H1 (cell line): ENCODE measurements around the gene INPP5A. TPM values are rescaled to one million over a fixed set of nuclear protein-coding genes. Genes with fewer than 3 reads are reported as not detected.

Experiments
- CTCF ChIA-PET: fragments of 300-600 bp; sonication (Branson Sonifier 250); formaldehyde crosslinking; loops from one replicate; lab custom pipeline; 2021; ENCODE audit not compliant: partially characterized antibody; lab: Charles Lee
- POLR2A ChIA-PET: fragments of 300-600 bp; sonication (Branson Sonifier 250); formaldehyde crosslinking; loops from one replicate; lab custom pipeline; 2021; ENCODE audit warnings: inconsistent platforms; ENCODE audit not compliant: partially characterized antibody; lab: Charles Lee
- DNase-seq, 2 experiments: peaks; one replicate each; pipeline versions ENCODE4 v3.0.0 to v3.0.0-alpha.2; 2010 to 2022; ENCODE audit warnings: low spot score in 2 of 2, low read depth in 1 of 2, mixed read lengths in 1 of 2
- FAIRE-seq: peaks from 2 replicates; lab custom pipeline; 2011; peaks lifted over from hg19 to GRCh38; lab: Jason Lieb, UNC
- H2AFZ ChIP-seq: 2 replicates; pipeline ENCODE4 v1.8.1; 2012; ENCODE audit warnings: low read length, inconsistent platforms
- H2AK5ac ChIP-seq: 2 replicates; pipeline ENCODE4 v1.6.1; 2013; ENCODE audit warnings: low read depth, low read length
- H2BK120ac ChIP-seq: replicated peaks from 2 replicates; pipeline ENCODE3; 2013; ENCODE audit warnings: low read depth, low read length, inconsistent platforms
- H2BK12ac ChIP-seq: 2 replicates; pipeline ENCODE4 v1.6.1; 2013; ENCODE audit warnings: low read depth, low read length
- H2BK15ac ChIP-seq: 2 replicates; pipeline ENCODE4 v1.6.1; 2013; ENCODE audit warnings: low read length
- H2BK20ac ChIP-seq: 2 replicates; pipeline ENCODE4 v1.6.1; 2013; ENCODE audit warnings: low read length
- H2BK5ac ChIP-seq: 2 replicates; pipeline ENCODE4 v1.6.1; 2013; ENCODE audit warnings: low read depth, low read length
- H3K14ac ChIP-seq: 2 replicates; pipeline ENCODE4 v1.6.1; 2013; ENCODE audit warnings: inconsistent platforms; ENCODE audit not compliant: insufficient read length
- H3K18ac ChIP-seq: 2 replicates; pipeline ENCODE4 v1.6.1; 2013; ENCODE audit warnings: low read length; ENCODE audit errors: extremely low read depth
- H3K23ac ChIP-seq: 2 replicates; pipeline ENCODE4 v1.6.1; 2013; ENCODE audit warnings: inconsistent platforms; ENCODE audit not compliant: insufficient read length
- H3K23me2 ChIP-seq: 2 replicates; pipeline ENCODE4 v1.6.1; 2013; ENCODE audit warnings: low read depth, low read length
- H3K27ac ChIP-seq: 2 replicates; pipeline ENCODE4 v1.6.1; 2011; ENCODE audit warnings: low read depth, low read length, inconsistent platforms
- H3K27me3 ChIP-seq, 4 experiments: replicated peaks in 1 of 4; 1 replicate in 1 of 4; 2 replicates in 3 of 4; pipeline versions ENCODE4 v1.6.1 to v1.8.1; 2011 to 2013; ENCODE audit warnings: low read length in 3 of 4, mild to moderate bottlenecking in 3 of 4, inconsistent platforms in 2 of 4, mixed read lengths in 2 of 4, moderate library complexity in 1 of 4; ENCODE audit not compliant: control insufficient read depth in 3 of 4, insufficient read depth in 3 of 4; ENCODE audit errors: extremely low read depth in 1 of 4
- H3K36me3 ChIP-seq, 4 experiments: 2 replicates each; pipeline versions ENCODE4 v1.6.1 to v1.8.1; 2011 to 2013; ENCODE audit warnings: mild to moderate bottlenecking in 4 of 4, low read length in 3 of 4, moderate library complexity in 2 of 4, control low read depth in 1 of 4, inconsistent platforms in 1 of 4; ENCODE audit not compliant: insufficient read depth in 4 of 4, control insufficient read depth in 2 of 4
- H3K4ac ChIP-seq: replicated peaks from 2 replicates; pipeline ENCODE3; 2013; ENCODE audit warnings: low read length, low read depth, mixed read lengths, inconsistent platforms; ENCODE audit not compliant: insufficient read length
- H3K4me1 ChIP-seq, 4 experiments: replicated peaks in 1 of 4; 1 replicate in 1 of 4; 2 replicates in 3 of 4; pipeline versions ENCODE4 v1.6.1 to v1.8.1; 2011 to 2013; ENCODE audit warnings: low read length in 3 of 4, inconsistent platforms in 2 of 4, mixed read lengths in 1 of 4; ENCODE audit not compliant: insufficient read depth in 4 of 4, control insufficient read depth in 3 of 4
- H3K4me2 ChIP-seq, 2 experiments: 2 replicates each; pipeline versions ENCODE4 v1.6.1 to v1.8.1; 2011 to 2013; ENCODE audit warnings: low read depth in 2 of 2, low read length in 2 of 2, control low read depth in 1 of 2, inconsistent platforms in 1 of 2, mild to moderate bottlenecking in 1 of 2; ENCODE audit not compliant: insufficient read depth in 1 of 2
- H3K4me3 ChIP-seq, 4 experiments: fragments of 200-600, 300-600 bp in 1 of 4; sonication (generic), shearing (Covaris generic), sonication (Bioruptor Twin) in 1 of 4; 2 replicates each; pipeline versions ENCODE4 v1.5.1 to v1.8.1; 2011 to 2016; ENCODE audit warnings: low read length in 4 of 4, low read depth in 3 of 4, control low read depth in 2 of 4, inconsistent platforms in 2 of 4, mild to moderate bottlenecking in 2 of 4, mixed read lengths in 1 of 4, moderate library complexity in 1 of 4; ENCODE audit not compliant: insufficient read depth in 2 of 4; ENCODE audit errors: extremely low read depth in 1 of 4
- H3K56ac ChIP-seq: replicated peaks from 2 replicates; pipeline ENCODE3; 2013; ENCODE audit warnings: low read depth, mild to moderate bottlenecking, mixed read lengths, low read length, inconsistent platforms; ENCODE audit not compliant: insufficient read length
- H3K79me1 ChIP-seq: 2 replicates; pipeline ENCODE4 v1.6.1; 2013; ENCODE audit warnings: low read depth, low read length, control low read depth
- H3K79me2 ChIP-seq, 2 experiments: 2 replicates each; pipeline versions ENCODE4 v1.6.1 to v1.8.1; 2012 to 2013; ENCODE audit warnings: low read length in 2 of 2, mild to moderate bottlenecking in 2 of 2, inconsistent platforms in 1 of 2; ENCODE audit not compliant: insufficient read depth in 2 of 2, control insufficient read depth in 1 of 2
- H3K9ac ChIP-seq, 4 experiments: replicated peaks in 1 of 4; 1 replicate in 1 of 4; 2 replicates in 3 of 4; pipeline versions ENCODE4 v1.6.1 to v1.8.1; 2011 to 2013; ENCODE audit warnings: low read depth in 3 of 4, low read length in 3 of 4, control low read depth in 2 of 4, mild to moderate bottlenecking in 2 of 4, moderate library complexity in 2 of 4, inconsistent platforms in 1 of 4; ENCODE audit errors: extremely low read depth in 1 of 4
- H3K9me3 ChIP-seq, 2 experiments: 2 replicates each; pipeline versions ENCODE4 v1.6.1 to v1.8.1; 2012 to 2013; ENCODE audit warnings: mild to moderate bottlenecking in 2 of 2, moderate library complexity in 2 of 2, control low read depth in 1 of 2, inconsistent platforms in 1 of 2, low read depth in 1 of 2, low read length in 1 of 2, mixed read lengths in 1 of 2; ENCODE audit not compliant: insufficient read depth in 2 of 2
- H4K20me1 ChIP-seq, 2 experiments: replicated peaks in 1 of 2; 2 replicates each; pipeline versions ENCODE3 to v1.8.1; 2011 to 2013; ENCODE audit warnings: inconsistent platforms in 2 of 2, low read length in 2 of 2, mild to moderate bottlenecking in 1 of 2; ENCODE audit not compliant: insufficient read depth in 2 of 2, control insufficient read depth in 1 of 2
- H4K5ac ChIP-seq: 2 replicates; pipeline ENCODE4 v1.6.1; 2013; ENCODE audit warnings: low read length, low read depth, mixed read lengths, inconsistent platforms; ENCODE audit not compliant: insufficient read length
- H4K8ac ChIP-seq: 2 replicates; pipeline ENCODE4 v1.8.0; 2013; ENCODE audit warnings: mild to moderate bottlenecking, moderate library complexity, low read length, inconsistent platforms; ENCODE audit not compliant: insufficient read depth; ENCODE audit errors: extremely low read depth
- H4K91ac ChIP-seq: replicated peaks from 2 replicates; pipeline ENCODE3; 2013; ENCODE audit warnings: low read length, mixed read lengths, inconsistent platforms; ENCODE audit not compliant: insufficient read length
- CEBPB ChIP-seq: IDR thresholded peaks from 2 replicates; pipeline ENCODE4 v1.6.1; 2012; ENCODE audit warnings: low read depth, low read length
- CREB1 ChIP-seq: IDR thresholded peaks from 2 replicates; pipeline ENCODE4 v1.6.1; 2012; ENCODE audit warnings: inconsistent platforms
- WGBS, 2 experiments: shearing (Covaris generic) in 1 of 2; methylation state at CpG; one replicate each; pipeline versions ENCODE4 v1.1.6 to v1.1.7; 2013 to 2015; ENCODE audit warnings: low lambda C conversion rate in 2 of 2, mixed read lengths in 2 of 2, inconsistent platforms in 1 of 2, low coverage in 1 of 2, missing lambda C conversion rate in 1 of 2; ENCODE audit not compliant: insufficient replicate concordance in 2 of 2, insufficient coverage in 1 of 2, insufficient read length in 1 of 2; ENCODE audit errors: extremely low coverage in 1 of 2, missing lambda C conversion rate in 1 of 2; 5-methylcytosine and 5-hydroxymethylcytosine counted together
- polyA plus RNA-seq, 7 experiments: library from polyadenylated mRNA; depleted of rRNA in 3 of 7; stranded (reverse) in 5 of 7; unstranded in 2 of 7; fragments of >200 nt in 5 of 7; fragments of 200-250 nt in 2 of 7; gene quantifications; 1 replicate in 5 of 7; 2 replicates in 1 of 7; 4 replicates in 1 of 7; pipeline versions ENCODE4 v1.2.1 to v1.2.3, GENCODE V29; 2011 to 2013; ENCODE audit warnings: missing spikeins in 2 of 7, mixed read lengths in 2 of 7
- total RNA-seq: library from RNA; stranded (reverse); fragmentation: NEBNext Ultra II Directional; extraction: Animal tissue kit (Norgen Biotek cat#: 25700); gene quantifications from 2 replicates; pipeline ENCODE4 v1.2.1, GENCODE V29; 2021

The INPP5A gene
- total and polyA plus RNA-seq, 2 of the 8 experiments (the other 6 are each of a cell fraction or from before 2014, with no cell fraction given), result 19.7 to 27.5 TPM

- DNase-seq (no peak), FAIRE-seq (no peak)
- 92% methylated on average over 12 of the region's 24 CpGs; no CpG with 5 or more reads in 1 of the 2 experiments for WGBS, 2 experiments
- Histone ChIP-seq H3K4me2 (no peak overlapping the region), H3K27me3 (no peaks in the 10 kb centered on the region), H2BK20ac (no peak overlapping the region), H4K5ac (no peak overlapping the region), H3K4me3 (no peak overlapping the region), H3K79me1 (peaks cover 3% of the 10 kb centered on the region; the same call in 1 of the 2 replicates), H3K27ac (no peak overlapping the region), H2AK5ac (no peak overlapping the region), H4K20me1 (peaks cover 2 to 7% of the 10 kb centered on the region in 2 experiments), H3K36me3 (no peaks in the 10 kb centered on the region), H4K8ac (no peak overlapping the region), H2BK120ac (no peak overlapping the region), H3K23me2 (no peaks in the 10 kb centered on the region), H3K14ac (no peak overlapping the region), H3K9me3 (no peaks in the 10 kb centered on the region), H3K56ac (no peak overlapping the region), H3K4me1 (peaks cover 0 to 2% (median under 1%) of the 10 kb centered on the region in 4 experiments; a peak in 3 of 7 replicates), H4K91ac (no peak overlapping the region), H3K79me2 (no peaks in the 10 kb centered on the region), H3K23ac (no peak overlapping the region), H3K9ac (no peak overlapping the region), H3K18ac (no peak overlapping the region), H3K4ac (no peak overlapping the region), H2BK15ac (no peak overlapping the region), H2BK12ac (no peak overlapping the region), H2AFZ (no peak overlapping the region), H2BK5ac (no peak overlapping the region)
- CTCF ChIA-PET, result interaction anchor here (0.7 to 1.2 kb wide), 3 partner anchors 21 to 108 kb away, joined by 3 to 5 read pairs (median 3); no protein-coding TSS in a partner anchor
- POLR2A ChIA-PET, result no interaction called here
- TF ChIP-seq CREB1 (no peak), CEBPB (no peak)
These were observed 93.2 kb downstream of the INPP5A start for GRCh38 chr10:132630666-132631337.
